ENCODE results near the gene PDCD2L.
"Not testable (repeated sequence)": the region's sequence is repeated elsewhere in the genome, so short reads cannot be mapped to it uniquely, and the experiment has no call there.

The PDCD2L gene

GRCh38 chr19:34468409-34468808, 64.2 kb downstream of the PDCD2L start:
- DNase-seq (ENCODE audit: low read depth, low spot score) = no peak

GRCh38 chr19:34469026-34469425, 64.8 kb downstream of the PDCD2L start:
- not testable (repeated sequence) for DNase-seq (ENCODE audit: low read depth, low spot score)

- no peak for DNase-seq (ENCODE audit: low read depth, low spot score)
These were observed 67.9 kb downstream of the PDCD2L start for GRCh38 chr19:34471906-34472700.

DNA sequence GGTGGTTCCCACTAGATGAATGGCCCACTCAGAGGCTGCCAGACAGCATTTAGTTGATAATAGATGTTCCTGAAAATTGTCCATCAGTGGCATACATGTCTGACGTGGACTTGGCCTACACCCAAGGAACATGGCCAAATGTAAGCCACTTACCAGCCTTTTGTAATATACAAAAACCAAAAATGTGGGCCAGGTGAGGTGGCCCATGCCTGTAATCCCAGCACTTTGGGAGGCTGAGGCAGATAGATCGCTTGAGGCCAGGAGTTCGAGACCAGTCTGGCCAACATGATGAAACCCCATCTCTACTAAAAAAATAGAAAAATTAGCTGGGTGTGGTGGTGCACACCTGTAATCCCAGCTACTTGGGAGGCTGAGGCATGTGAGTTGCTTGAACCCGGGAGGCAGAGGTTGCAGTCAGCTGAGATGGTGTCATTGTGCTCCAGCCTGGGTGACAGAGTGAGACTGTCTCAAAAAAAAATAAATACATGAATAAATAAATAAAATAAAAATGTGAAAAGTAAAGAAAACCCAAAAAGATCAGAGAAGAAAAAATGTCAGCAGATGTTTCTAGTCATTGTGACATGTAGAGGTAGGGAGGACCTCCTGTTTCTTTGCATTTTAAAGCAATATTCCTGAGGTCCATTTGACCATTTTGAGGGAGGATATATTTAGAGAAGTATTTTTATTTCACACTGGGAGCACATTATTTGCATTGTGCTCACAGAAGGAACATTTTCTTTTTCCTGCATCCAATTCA, 70.2 kb downstream of the PDCD2L start:
- DNase-seq (ENCODE audit: low read depth, low spot score) = no peak

GRCh38 chr19:34475026-34475974, 71.1 kb downstream of the PDCD2L start:
- DNase-seq (ENCODE audit: low read depth, low spot score) = no peak
